NCI-H1417 treated with DMSO at 0.1 percent for 48 hours (cell line): ENCODE measurements around the gene FNDC8.
"Not testable (repeated sequence)": the region's sequence is repeated elsewhere in the genome, so short reads cannot be mapped to it uniquely, and the experiment has no call there.

Experiments
- DNase-seq: peaks from one replicate; lab custom pipeline; 2025; lab: John Stamatoyannopoulos, UW

The FNDC8 gene

DNA sequence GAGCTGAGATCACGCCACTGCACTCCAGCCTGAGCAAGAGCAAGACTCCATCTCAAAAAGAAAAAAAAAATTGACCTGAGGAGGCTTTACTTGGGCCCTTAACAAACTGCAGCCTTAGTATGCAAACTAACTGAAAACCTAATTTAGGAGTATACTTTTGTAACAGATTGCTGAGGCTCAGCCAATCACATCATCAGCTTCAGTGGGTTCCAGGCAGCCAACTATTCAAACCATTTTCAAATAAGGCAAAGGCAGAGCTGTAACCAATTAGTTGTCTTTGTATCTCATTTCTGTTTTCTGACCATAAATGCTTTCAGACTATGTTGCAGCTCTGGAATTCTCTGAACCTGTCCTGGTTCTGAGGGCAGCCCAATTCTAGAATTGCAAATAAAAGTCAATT, 25.7 kb upstream of the FNDC8 start:
- no peak for DNase-seq

DNA sequence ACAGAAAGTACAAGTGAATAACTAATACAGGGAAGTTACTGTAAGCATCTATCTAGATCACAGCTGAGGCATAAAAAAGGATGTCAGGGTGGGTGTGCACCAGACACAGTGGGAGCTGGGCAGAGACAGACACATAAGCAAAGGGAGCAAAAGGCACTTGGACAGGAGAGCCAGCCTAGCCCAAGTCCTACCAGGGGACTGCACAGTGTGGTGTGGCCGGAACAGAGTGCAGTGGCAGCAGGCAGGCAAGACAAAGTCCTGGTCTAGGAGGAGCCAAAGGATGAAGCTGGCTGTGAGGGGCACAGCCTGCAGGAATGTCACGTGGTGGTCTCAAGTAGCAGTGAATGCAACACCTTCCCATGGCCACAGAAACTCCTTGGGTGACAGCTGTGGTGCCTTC, 23.6 kb upstream of the FNDC8 start:
- no peak for DNase-seq

DNA sequence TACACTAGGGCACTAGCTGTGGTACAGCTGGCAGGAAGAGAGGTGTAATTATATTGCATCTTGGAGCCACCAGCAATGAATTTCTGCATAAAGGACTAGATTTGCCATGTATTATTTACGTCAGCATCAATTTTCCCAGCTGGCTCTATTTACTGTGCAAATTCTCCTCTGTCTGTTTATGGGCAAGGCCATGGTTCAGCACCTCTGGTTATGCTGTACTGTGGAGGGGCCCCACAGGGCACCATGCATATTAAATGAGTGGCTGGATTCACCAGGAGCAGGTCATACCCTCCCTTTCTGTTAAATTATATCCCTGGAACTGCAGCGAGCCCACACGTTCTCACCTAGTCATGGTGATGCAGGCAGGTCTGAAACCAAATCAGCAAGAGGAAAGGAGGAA, 21.5 kb upstream of the FNDC8 start:
- peak; percentile 58 for DNase-seq

DNA sequence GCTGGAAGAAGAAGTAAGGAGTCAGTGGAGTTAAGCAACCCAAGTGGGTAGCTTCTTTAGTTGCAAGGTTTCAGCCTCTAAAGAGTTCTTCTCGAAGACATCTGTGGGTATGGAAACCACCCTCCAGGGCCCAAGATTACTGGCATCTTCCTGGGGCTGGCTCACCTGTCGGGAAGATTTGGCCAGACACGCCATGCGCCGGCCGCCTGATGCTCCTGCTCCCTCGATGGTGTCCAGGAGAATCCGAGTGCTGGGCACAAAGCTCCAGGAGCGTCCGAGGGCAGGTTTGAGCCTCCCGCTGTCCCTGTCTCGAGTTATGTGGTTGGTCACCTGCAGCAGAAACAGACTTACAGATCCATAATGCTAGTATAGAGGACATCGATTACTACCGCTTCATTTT, 20.4 kb upstream of the FNDC8 start:
- DNase-seq, result no peak

- no peak for DNase-seq
These were observed 19.7 kb upstream of the FNDC8 start for GRCh38 chr17:35101725-35102124.

DNA sequence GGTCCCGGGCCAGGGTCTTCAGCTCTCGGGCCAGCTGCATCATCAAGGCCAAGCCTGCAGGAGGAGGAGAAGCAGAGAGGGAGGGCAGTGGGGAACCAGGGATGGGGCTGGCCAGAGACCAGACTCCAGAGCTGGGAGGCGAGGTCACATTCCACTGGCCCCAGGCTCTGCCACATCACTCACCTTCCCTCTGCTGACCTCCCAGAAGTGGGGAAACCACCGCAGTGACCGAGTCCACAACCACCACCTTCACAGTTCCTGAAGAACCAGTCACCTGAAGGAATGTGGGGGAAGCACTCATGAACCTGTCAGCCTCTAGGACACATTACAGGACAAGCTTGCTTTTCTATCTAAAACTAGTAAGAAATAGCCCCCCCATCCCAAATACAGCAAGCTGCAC, 18.1 kb upstream of the FNDC8 start:
- DNase-seq, result no peak

DNA sequence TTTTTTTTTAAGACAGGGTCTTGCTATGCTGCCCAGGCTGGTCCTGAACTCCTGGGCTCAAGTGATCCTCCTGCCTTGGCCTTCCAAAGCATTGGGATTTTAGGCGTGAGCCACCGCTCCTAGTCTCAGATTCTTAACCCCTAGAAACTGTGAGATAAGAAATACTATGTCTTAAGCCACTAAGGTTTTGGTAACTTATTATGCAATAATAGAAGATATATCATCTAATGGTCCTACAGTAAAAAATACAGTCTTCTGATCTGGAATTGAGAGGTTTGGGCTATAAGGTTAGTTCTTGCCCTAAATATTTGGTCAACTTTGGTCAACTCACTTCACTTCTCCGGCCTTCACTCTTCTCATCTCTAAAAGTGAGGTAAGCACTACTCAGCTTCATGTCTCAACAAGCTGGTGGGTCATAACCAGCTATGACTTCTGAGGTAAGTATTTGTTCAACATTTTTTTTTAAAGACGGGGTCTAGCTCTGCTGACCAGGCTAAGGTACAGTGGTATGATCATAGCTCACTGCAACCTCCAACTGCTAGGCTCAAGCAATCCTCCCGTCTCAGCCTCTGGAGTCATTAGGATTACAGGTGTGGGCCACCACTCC, 16.5 kb upstream of the FNDC8 start:
- no peak for DNase-seq

- DNase-seq, result not testable (repeated sequence)
These were observed 10.6 kb upstream of the FNDC8 start for GRCh38 chr17:35110791-35111190.

GRCh38 chr17:35116845-35117244, 4.6 kb upstream of the FNDC8 start:
- no peak for DNase-seq

DNA sequence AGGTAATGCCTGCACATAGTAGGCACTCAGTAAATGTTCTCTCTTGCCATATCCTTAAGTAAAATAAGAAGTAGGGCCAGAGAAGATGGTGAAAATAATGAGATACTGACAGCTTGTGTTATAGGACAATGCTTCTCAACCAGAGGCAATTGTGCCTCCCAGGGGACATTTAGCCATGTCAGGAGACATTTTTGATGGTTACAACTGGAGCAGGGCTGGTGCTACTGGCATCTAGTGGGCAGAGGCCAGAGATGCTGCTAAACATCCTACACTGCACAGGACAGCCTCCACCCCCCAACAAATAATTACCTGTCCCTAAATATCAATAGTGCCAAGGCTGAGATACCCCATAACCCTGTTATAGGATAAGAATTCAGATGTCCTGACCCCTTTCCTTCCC, 3.4 kb upstream of the FNDC8 start:
- no peak for DNase-seq

GRCh38 chr17:35119370-35120165, 1.8 kb upstream of the FNDC8 start, which contains the start of gene RAD51D:
Gene RAD51D, minus strand, starts transcription at chr17:35119860. Its CDS starts 247 bp downstream, at chr17:35119613.
- DNase-seq, result peak; percentile 45

GRCh38 chr17:35127751-35128514, 6.5 kb downstream of the FNDC8 start:
- DNase-seq, result no peak

DNA sequence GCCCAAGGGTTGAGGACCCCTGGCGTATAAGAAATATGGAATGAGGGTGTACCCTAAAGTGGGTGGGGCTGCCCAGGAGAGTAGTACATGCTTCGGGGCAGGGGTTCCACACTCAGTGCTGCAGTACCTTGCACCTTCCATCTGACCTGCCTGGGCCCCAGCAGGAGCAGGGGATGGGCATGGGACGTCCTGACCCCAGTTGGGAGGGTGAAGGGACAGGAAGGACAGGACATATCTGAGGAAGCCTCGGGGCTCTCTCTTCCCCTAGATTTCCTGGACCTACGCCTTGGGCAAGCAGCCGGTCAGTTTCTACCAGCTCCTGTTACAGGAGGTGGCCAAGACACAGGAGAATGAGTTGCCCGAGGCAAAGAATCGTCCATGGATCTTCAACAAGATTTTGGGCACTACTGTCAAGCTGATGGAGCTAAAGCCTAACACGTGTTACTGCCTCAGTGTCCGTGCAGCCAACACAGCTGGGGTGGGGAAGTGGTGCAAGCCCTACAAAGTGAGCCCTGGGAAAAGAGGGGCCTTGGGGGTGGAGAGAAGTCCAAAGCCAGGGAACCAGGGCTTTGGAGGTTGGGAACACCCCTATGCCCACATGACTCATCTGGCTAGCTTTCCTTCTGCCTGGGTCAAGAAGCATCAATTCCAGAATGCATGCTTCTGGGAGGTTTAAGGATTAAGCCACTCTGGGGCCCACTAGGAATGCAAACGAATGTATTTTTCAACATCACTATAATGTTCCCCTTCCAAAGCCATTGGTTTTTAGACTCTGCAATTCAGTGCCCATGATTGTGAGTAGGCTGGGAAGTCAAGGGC, 7.9 kb downstream of the FNDC8 start:
- no peak for DNase-seq

- DNase-seq, result no peak
These were observed 8.5 kb downstream of the FNDC8 start for GRCh38 chr17:35129973-35130351.

DNA sequence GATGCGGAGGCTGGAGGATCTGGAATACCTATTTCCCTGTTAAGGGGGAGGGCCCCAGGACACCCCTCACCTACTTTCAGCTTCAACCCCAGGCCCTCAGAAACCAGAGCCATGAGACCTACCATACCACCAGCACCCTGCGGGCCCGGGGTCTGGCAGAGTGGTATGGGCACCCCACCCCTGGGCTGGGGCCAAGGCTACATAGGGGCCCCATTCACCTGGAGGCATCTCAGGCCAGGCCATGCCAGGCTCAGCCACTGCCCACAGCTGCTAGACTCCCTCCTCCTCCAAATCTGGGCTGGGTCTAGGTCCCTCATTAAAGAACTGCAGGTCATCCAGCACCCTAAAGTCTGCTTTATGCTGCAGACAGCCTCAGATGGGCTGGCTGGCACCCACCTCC, 9.0 kb downstream of the FNDC8 start:
- DNase-seq, result no peak

- DNase-seq, result no peak
These were observed 10.7 kb downstream of the FNDC8 start for GRCh38 chr17:35132099-35132498.

DNA sequence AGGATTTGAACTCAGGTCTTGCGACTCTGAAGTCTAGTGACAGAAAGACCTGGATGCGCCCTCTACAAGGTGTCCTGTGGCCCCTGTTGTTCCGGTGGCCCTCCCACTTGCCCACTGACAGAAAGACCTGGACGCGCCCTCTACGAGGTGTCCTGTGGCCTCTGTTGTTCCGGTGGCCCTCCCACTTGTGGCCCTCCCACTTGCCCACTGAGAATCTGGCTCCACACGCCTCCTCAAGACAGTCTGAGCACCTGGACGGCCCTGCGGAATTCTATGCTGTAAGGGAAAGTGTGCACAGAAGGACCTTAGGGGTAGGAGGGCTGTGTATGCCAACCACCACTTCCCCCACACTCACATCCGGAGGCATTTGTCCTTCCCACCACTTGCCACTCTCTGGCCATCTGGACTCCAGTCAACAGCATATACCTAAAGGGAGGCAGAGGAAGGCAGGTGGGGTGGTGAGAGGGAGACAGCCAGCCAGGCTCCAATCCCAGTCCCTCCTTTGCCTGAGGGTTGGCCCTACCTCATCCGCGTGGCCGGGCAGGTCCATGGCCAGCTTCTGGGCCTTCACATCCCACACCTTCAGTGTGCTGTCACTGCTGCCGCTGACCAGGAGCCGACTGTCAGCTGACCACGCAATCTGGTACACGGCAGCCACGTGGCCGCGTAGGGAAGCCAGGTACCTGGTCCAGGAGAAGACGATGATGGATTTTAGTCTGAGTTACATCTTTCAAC, 11.6 kb downstream of the FNDC8 start:
- DNase-seq, result no peak

DNA sequence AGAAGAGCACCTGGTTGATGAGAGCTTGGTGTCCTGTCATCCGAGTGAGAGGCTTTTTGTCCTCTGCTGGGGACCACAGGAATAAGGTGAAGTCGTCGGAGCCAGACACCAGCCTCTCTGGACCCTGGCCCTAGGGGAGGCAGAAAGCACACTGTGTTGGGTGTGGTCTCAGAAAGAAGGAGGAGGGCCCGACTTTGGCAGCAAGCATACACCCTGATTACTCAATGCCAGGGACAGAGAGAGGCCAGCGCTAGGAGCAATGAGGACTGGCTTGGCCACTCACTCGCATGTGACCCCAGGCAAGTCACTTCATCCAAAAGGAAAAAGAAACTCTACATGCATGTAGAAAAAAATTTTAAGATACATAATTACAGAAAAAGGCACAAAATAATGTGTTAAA, 13.9 kb downstream of the FNDC8 start:
- no peak for DNase-seq

DNA sequence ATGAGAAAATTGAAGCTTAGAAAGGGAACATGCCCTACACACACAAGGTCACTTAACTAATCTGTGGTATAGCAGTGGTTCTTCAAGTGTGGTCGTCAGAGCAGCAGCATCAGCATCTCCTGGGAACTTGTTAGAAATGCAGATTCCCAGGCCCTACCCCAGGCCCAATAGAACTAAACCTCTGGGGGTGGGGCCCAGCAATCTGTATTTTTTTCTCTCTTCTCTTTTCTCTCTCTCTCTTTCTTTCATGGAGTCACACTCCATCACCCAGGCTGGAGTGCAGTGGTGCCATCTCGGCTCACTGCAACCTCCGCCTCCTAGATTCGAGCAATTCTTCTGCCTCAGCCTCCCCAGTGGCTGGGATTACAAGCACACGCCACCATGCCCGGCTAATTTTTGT, 16.8 kb downstream of the FNDC8 start:
- no peak for DNase-seq

GRCh38 chr17:35141681-35142466, 20.5 kb downstream of the FNDC8 start, which contains the start of gene NLE1:
Gene NLE1, minus strand, starts transcription at chr17:35142303. Its CDS starts 28 bp downstream, at chr17:35142275.
- no peak for DNase-seq

DNA sequence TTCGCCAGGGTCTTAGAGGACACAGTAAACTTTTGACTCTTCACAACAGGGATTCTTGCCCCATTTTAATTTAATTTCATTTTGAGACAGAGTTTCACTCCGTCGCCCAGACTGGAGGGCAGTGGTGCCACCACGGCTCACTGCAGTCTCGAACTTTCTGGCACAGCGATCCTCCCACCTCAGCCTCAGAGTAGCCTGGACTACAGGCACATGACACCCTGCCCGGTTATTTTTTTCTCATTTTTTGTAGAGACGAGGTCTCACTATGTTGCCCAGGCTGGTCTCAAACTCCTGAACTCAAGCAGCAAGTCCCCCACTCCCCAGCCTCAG, 21.0 kb downstream of the FNDC8 start:
- no peak for DNase-seq
